GM23338 (cell line): ENCODE results near the gene CISD1. TPM values are rescaled to one million over a fixed set of nuclear protein-coding genes. Genes with fewer than 3 reads are reported as not detected.
A peak's percentile ranks its signal among the peaks of the same experiment; 100 is the strongest.

Experiments used
- ATAC-seq: fragments of 200-7000 bp; cut with Tn5 transposase; 3 replicates; pipeline ENCODE4 v1.9.1; 2020
- DNase-seq: peaks from one replicate; pipeline ENCODE4 v3.0.0-alpha.2; 2015; ENCODE audit warnings: low spot score
- H2AFZ ChIP-seq: fragments of 200-600 bp; sonication (generic); 2 replicates; pipeline ENCODE4 v1.8.0; 2016; ENCODE audit warnings: antibody characterized with exemption, mild to moderate bottlenecking, moderate library complexity
- H3F3A ChIP-seq: fragments of 200-600 bp; sonication (generic); replicated peaks from 2 replicates; pipeline ENCODE4 v1.8.0; 2017; ENCODE audit warnings: antibody characterized with exemption, mixed run types, low read depth
- H3K27ac ChIP-seq: fragments of 200-600 bp; sonication (generic); 2 replicates; pipeline ENCODE4 v1.6.1; 2016; ENCODE audit warnings: low read depth
- H3K27me3 ChIP-seq: fragments of 200-600 bp; sonication (generic); 2 replicates; pipeline ENCODE4 v1.8.0; 2016; ENCODE audit warnings: mild to moderate bottlenecking, mixed run types, moderate library complexity; ENCODE audit not compliant: insufficient read depth
- H3K36me3 ChIP-seq: fragments of 200-600 bp; sonication (generic); 2 replicates; pipeline ENCODE4 v1.8.0; 2016; ENCODE audit warnings: mild to moderate bottlenecking; ENCODE audit not compliant: insufficient read depth
- H3K4me1 ChIP-seq: fragments of 200-600 bp; sonication (generic); 2 replicates; pipeline ENCODE4 v1.8.0; 2016; ENCODE audit warnings: mild to moderate bottlenecking, moderate library complexity; ENCODE audit not compliant: insufficient read depth
- H3K4me2 ChIP-seq: fragments of 200-600 bp; sonication (generic); 2 replicates; pipeline ENCODE4 v1.7.1; 2017; ENCODE audit warnings: mixed run types
- H3K4me3 ChIP-seq: fragments of 200-600 bp; sonication (generic); 2 replicates; pipeline ENCODE4 v1.6.1; 2016; ENCODE audit warnings: mixed run types
- H3K79me2 ChIP-seq: fragments of 200-600 bp; sonication (generic); replicated peaks from 2 replicates; pipeline ENCODE4 v1.8.0; 2017; ENCODE audit warnings: mild to moderate bottlenecking; ENCODE audit not compliant: insufficient read depth
- H3K9me2 ChIP-seq: fragments of 200-600 bp; sonication (generic); 2 replicates; pipeline ENCODE4 v1.8.0; 2017; ENCODE audit not compliant: insufficient read depth
- H4K20me1 ChIP-seq: fragments of 200-600 bp; sonication (generic); replicated peaks from 2 replicates; pipeline ENCODE4 v1.8.0; 2017; ENCODE audit warnings: mild to moderate bottlenecking; ENCODE audit not compliant: insufficient read depth
- H3K27ac Mint-ChIP-seq: 2 replicates; pipeline ENCODE4 v1.8.0; 2020; ENCODE audit warnings: inconsistent platforms, mild to moderate bottlenecking, moderate library complexity, mixed read lengths
- H3K27me3 Mint-ChIP-seq: 3 replicates; pipeline ENCODE4 v1.8.0; 2022; ENCODE audit warnings: low read depth, mild to moderate bottlenecking, moderate library complexity, mixed read lengths, inconsistent platforms; ENCODE audit not compliant: insufficient read depth, poor library complexity
- H3K36me3 Mint-ChIP-seq: 3 replicates; pipeline ENCODE4 v1.8.0; 2021; ENCODE audit warnings: low read depth, mild to moderate bottlenecking, inconsistent platforms, moderate library complexity, mixed read lengths
- H3K4me1 Mint-ChIP-seq: 3 replicates; pipeline ENCODE4 v1.8.0; 2020; ENCODE audit warnings: mild to moderate bottlenecking, inconsistent platforms, mixed read lengths
- H3K4me3 Mint-ChIP-seq: 3 replicates; pipeline ENCODE4 v1.8.0; 2021; ENCODE audit warnings: moderate library complexity, mild to moderate bottlenecking, inconsistent platforms, mixed read lengths
- H3K9me3 Mint-ChIP-seq: 3 replicates; pipeline ENCODE4 v1.8.0; 2020; ENCODE audit warnings: moderate library complexity, mild to moderate bottlenecking, inconsistent platforms, mixed read lengths
- CREB1 ChIP-seq: fragments of 250-450 bp; sonication (Bioruptor Pico); IDR thresholded peaks from 2 replicates; pipeline ENCODE4 v1.5.0; 2020; ENCODE audit warnings: low read depth, mild to moderate bottlenecking, moderate library complexity
- ETS1 ChIP-seq: IDR thresholded peaks from 2 replicates; pipeline ENCODE4 v1.6.1; 2016; ENCODE audit warnings: antibody characterized with exemption
- EZH2 ChIP-seq: fragments of 200-600 bp; sonication (generic); IDR thresholded peaks from one replicate; pipeline ENCODE4 v1.8.0; 2017; ENCODE audit warnings: antibody characterized with exemption, mild to moderate bottlenecking, low read depth; ENCODE audit not compliant: unreplicated experiment
- POLR2AphosphoS5 ChIP-seq: IDR thresholded peaks from 2 replicates; pipeline ENCODE4 v1.6.1; 2016; ENCODE audit warnings: antibody characterized with exemption, low read depth
- ZNF331 ChIP-seq: fragments of 250-450 bp; sonication (Bioruptor Pico); IDR thresholded peaks from 2 replicates; pipeline ENCODE4 v1.5.0; 2020; ENCODE audit warnings: low read depth, mild to moderate bottlenecking, moderate library complexity
- ZNF462 ChIP-seq: fragments of 250-450 bp; sonication (Bioruptor Pico); IDR thresholded peaks from 2 replicates; pipeline ENCODE4 v1.5.0; 2020; ENCODE audit warnings: mild to moderate bottlenecking, moderate library complexity
- polyA plus RNA-seq: library from polyadenylated mRNA; unstranded; fragments of >200 nt; fragmentation: Nextera tagmentation; extraction: Ambion mirVana; gene quantifications from 2 replicates; pipeline ENCODE4 v1.2.1, GENCODE V29; 2016
- total RNA-seq: library from RNA; depleted of rRNA; stranded (reverse); fragments of >200 nt; shearing (Covaris generic); gene quantifications from 2 replicates; pipeline ENCODE4 v1.2.3, GENCODE V29; 2014

The CISD1 gene
- total and polyA plus RNA-seq, 2 experiments from 2014 or later: 19.9 to 99.9 TPM

- Histone ChIP-seq H3K79me2 (no peaks in the 10 kb centered on the region), H3K27ac (no peak overlapping the region), H3K4me2 (peak overlapping the region; percentile 83), H2AFZ (peak overlapping the region; percentile 97), H3K4me3 (peak overlapping the region; percentile 62), H4K20me1 (no peaks in the 10 kb centered on the region), H3K9me2 (peaks cover 10% of the 10 kb centered on the region; the same call in 1 of the 2 replicates), H3F3A (no peaks in the 10 kb centered on the region), H3K36me3 (no peaks in the 10 kb centered on the region), H3K4me1 (no peaks in the 10 kb centered on the region), H3K27me3 (peaks cover 9% of the 10 kb centered on the region)
- peak; percentile 96 for ATAC-seq
- H3K9me3 Mint-ChIP-seq: peaks cover 3% of the 10 kb centered on the region; the same call in 1 of the 3 replicates
- H3K4me3 Mint-ChIP-seq: peak overlapping the region; percentile 42; the same call in 1 of the 3 replicates
- peaks cover 11% of the 10 kb centered on the region for H3K27me3 Mint-ChIP-seq
- H3K36me3 Mint-ChIP-seq: no peaks in the 10 kb centered on the region
- DNase-seq: peak; percentile 70
- no peak overlapping the region for H3K27ac Mint-ChIP-seq
- H3K4me1 Mint-ChIP-seq: peaks cover 3% of the 10 kb centered on the region; the same call in 2 of the 3 replicates
- TF ChIP-seq ZNF331 (CRISPR knock-in tag) (no peak), EZH2 (no peak), ETS1 (no peak), ZNF462 (CRISPR knock-in tag) (no peak), CREB1 (CRISPR knock-in tag) (no peak), POLR2AphosphoS5 (no peak)
Measured at GRCh38 chr10:58326967-58327381, 58.0 kb downstream of the CISD1 start.
